Neural cell (in vitro differentiated cells): ENCODE data around the gene DPH5. TPM values are rescaled to one million over a fixed set of nuclear protein-coding genes. Genes with fewer than 3 reads are reported as not detected.

Experiments used
- H2AFZ ChIP-seq: fragments of 200-600, 300-800 bp; sonication (generic), shearing (Covaris generic); 2 replicates; pipeline ENCODE4 v1.6.0; 2014; ENCODE audit warnings: low read depth, mild to moderate bottlenecking, antibody characterized with exemption, low read length, moderate library complexity
- H3F3A ChIP-seq: fragments of 200-600 bp; shearing (Covaris generic); 2 replicates; pipeline ENCODE4 v1.6.1; 2016; ENCODE audit warnings: mild to moderate bottlenecking, moderate library complexity, mixed read lengths, antibody characterized with exemption, low read length; ENCODE audit not compliant: insufficient read depth, poor library complexity, severe bottlenecking
- H3K27ac ChIP-seq: fragments of 200-600, 300-800 bp; sonication (generic), shearing (Covaris generic); 2 replicates; pipeline ENCODE4 v1.5.1; 2014; ENCODE audit warnings: mild to moderate bottlenecking, low read length, moderate library complexity
- H3K27me3 ChIP-seq: fragments of 300-800, 200-600 bp; sonication (generic), shearing (Covaris generic); 2 replicates; pipeline ENCODE4 v1.6.0; 2014; ENCODE audit warnings: mild to moderate bottlenecking, low read depth, low read length, moderate library complexity; ENCODE audit not compliant: insufficient read depth
- H3K36me3 ChIP-seq: fragments of 300-800, 200-600 bp; sonication (generic), shearing (Covaris generic); 2 replicates; pipeline ENCODE4 v1.5.1; 2014; ENCODE audit warnings: mild to moderate bottlenecking, antibody characterized with exemption, low read length, moderate library complexity; ENCODE audit not compliant: insufficient read depth
- H3K4me2 ChIP-seq: fragments of 300-800, 200-600 bp; sonication (generic), shearing (Covaris generic); 2 replicates; pipeline ENCODE4 v1.6.0; 2014; ENCODE audit warnings: mild to moderate bottlenecking, low read length
- H3K4me3 ChIP-seq: fragments of 300-800, 200-600 bp; sonication (generic), shearing (Covaris generic); 2 replicates; pipeline ENCODE4 v1.5.1; 2014; ENCODE audit warnings: mild to moderate bottlenecking, low read length, moderate library complexity
- H3K79me2 ChIP-seq: fragments of 200-600 bp; shearing (Covaris generic); replicated peaks from 2 replicates; pipeline ENCODE4 v1.6.0; 2014; ENCODE audit warnings: mild to moderate bottlenecking, low read length, moderate library complexity; ENCODE audit not compliant: insufficient read depth
- H3K9ac ChIP-seq: fragments of 300-800, 200-600 bp; sonication (generic), shearing (Covaris generic); 2 replicates; pipeline ENCODE4 v1.6.1; 2016; ENCODE audit warnings: mild to moderate bottlenecking, low read length, mixed read lengths
- H3K9me2 ChIP-seq: fragments of 200-600 bp; shearing (Covaris generic); 2 replicates; pipeline ENCODE4 v1.6.1; 2016; ENCODE audit warnings: mild to moderate bottlenecking, low read length, mixed read lengths; ENCODE audit not compliant: insufficient read depth
- H3K9me3 ChIP-seq: fragments of 200-600, 300-800 bp; sonication (generic), shearing (Covaris generic); 2 replicates; pipeline ENCODE4 v1.6.1; 2016; ENCODE audit warnings: mild to moderate bottlenecking, mixed run types, low read length, moderate library complexity, mixed read lengths
- H4K20me1 ChIP-seq: fragments of 200-600 bp; shearing (Covaris generic); 2 replicates; pipeline ENCODE4 v1.6.1; 2016; ENCODE audit warnings: mild to moderate bottlenecking, mixed run types; ENCODE audit not compliant: insufficient read depth
- EP300 ChIP-seq: fragments of 450-650 bp; conservative IDR thresholded peaks from 2 replicates; pipeline ENCODE4 v1.6.1; 2014; ENCODE audit warnings: antibody characterized with exemption, mild to moderate bottlenecking, moderate library complexity; ENCODE audit not compliant: poor library complexity, severe bottlenecking
- EZH2 ChIP-seq: fragments of 200-600, 300-800 bp; shearing (Covaris generic), sonication (generic); IDR thresholded peaks from 2 replicates; pipeline ENCODE4 v1.6.1; 2014; ENCODE audit warnings: antibody characterized with exemption, low read length, borderline replicate concordance, mild to moderate bottlenecking; ENCODE audit not compliant: insufficient read depth, poor library complexity, severe bottlenecking
- MXI1 ChIP-seq: fragments of 450-650 bp; conservative IDR thresholded peaks from 2 replicates; pipeline ENCODE4 v1.6.1; 2014; ENCODE audit warnings: antibody characterized with exemption, mild to moderate bottlenecking; ENCODE audit not compliant: poor library complexity, severe bottlenecking
- POLR2AphosphoS5 ChIP-seq: IDR thresholded peaks from 2 replicates; pipeline ENCODE4 v1.6.1; 2012
- RAD21 ChIP-seq: fragments of 450-650 bp; conservative IDR thresholded peaks from 2 replicates; pipeline ENCODE4 v1.6.1; 2014; ENCODE audit warnings: antibody characterized with exemption, mild to moderate bottlenecking, moderate library complexity
- SMC3 ChIP-seq: fragments of 450-650 bp; conservative IDR thresholded peaks from 2 replicates; pipeline ENCODE4 v1.6.1; 2014; ENCODE audit warnings: antibody characterized with exemption, mild to moderate bottlenecking, moderate library complexity; ENCODE audit not compliant: poor library complexity
- TAF1 ChIP-seq: IDR thresholded peaks from 2 replicates; pipeline ENCODE4 v1.6.1; 2012; ENCODE audit warnings: low read depth
- polyA plus RNA-seq: library from polyadenylated mRNA; depleted of rRNA; stranded (reverse); fragments of >200 nt; gene quantifications from 2 replicates; pipeline ENCODE4 v1.2.3, GENCODE V29; 2014
- TF ChIP-seq, protein P1 (sequence below): fragments of 450-650 bp; IDR thresholded peaks from 2 replicates; pipeline ENCODE4 v1.5.1; 2014; ENCODE audit warnings: antibody characterized with exemption, mild to moderate bottlenecking, moderate library complexity; ENCODE audit not compliant: poor library complexity, severe bottlenecking
- TF ChIP-seq, protein P2 (sequence below): IDR thresholded peaks from 2 replicates; pipeline ENCODE4 v1.6.1; 2012; ENCODE audit warnings: borderline replicate concordance

The DPH5 gene
- polyA plus RNA-seq, 1 donor from 2014 or later = 55.7 TPM

DNA sequence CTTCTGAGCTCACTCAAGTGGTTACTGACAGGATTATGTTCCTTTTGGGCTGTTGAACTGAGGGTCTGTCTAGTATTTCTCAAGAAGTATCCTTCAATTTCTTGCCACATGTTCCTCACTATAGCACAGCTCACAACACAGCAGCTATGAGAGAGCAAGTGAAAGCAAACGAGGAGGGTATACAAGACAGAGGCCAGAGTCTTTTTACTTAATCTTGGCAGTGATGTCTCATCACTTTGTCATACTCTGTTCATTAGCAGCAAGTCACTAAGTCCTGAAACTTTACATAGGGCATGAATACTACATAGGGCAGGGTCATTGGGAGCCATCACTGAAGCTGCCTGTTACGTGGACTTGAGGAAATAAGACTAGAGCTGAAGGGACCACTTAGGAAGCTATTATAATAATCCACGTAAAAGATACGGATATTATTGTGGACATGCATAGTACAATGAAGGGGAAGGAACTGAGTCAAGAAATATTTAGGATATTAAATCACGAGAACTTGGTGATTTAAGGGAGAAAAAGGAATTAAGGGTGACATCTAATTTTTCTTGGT is 66.0 kb downstream of the DPH5 start:
- no peaks in the 10 kb centered on the region for H4K20me1 ChIP-seq
- no peak overlapping the region for H2AFZ ChIP-seq
- no peaks in the 10 kb centered on the region for H3K36me3 ChIP-seq
- H3K4me2 ChIP-seq = no peak overlapping the region
- TF ChIP-seq EP300 (no peak), POLR2AphosphoS5 (no peak), EZH2 (no peak), RAD21 (no peak), TAF1 (no peak), SMC3 (no peak), MXI1 (no peak)
- TF ChIP-seq, protein P1, sequence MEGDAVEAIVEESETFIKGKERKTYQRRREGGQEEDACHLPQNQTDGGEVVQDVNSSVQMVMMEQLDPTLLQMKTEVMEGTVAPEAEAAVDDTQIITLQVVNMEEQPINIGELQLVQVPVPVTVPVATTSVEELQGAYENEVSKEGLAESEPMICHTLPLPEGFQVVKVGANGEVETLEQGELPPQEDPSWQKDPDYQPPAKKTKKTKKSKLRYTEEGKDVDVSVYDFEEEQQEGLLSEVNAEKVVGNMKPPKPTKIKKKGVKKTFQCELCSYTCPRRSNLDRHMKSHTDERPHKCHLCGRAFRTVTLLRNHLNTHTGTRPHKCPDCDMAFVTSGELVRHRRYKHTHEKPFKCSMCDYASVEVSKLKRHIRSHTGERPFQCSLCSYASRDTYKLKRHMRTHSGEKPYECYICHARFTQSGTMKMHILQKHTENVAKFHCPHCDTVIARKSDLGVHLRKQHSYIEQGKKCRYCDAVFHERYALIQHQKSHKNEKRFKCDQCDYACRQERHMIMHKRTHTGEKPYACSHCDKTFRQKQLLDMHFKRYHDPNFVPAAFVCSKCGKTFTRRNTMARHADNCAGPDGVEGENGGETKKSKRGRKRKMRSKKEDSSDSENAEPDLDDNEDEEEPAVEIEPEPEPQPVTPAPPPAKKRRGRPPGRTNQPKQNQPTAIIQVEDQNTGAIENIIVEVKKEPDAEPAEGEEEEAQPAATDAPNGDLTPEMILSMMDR = no peak
- TF ChIP-seq, protein P2, sequence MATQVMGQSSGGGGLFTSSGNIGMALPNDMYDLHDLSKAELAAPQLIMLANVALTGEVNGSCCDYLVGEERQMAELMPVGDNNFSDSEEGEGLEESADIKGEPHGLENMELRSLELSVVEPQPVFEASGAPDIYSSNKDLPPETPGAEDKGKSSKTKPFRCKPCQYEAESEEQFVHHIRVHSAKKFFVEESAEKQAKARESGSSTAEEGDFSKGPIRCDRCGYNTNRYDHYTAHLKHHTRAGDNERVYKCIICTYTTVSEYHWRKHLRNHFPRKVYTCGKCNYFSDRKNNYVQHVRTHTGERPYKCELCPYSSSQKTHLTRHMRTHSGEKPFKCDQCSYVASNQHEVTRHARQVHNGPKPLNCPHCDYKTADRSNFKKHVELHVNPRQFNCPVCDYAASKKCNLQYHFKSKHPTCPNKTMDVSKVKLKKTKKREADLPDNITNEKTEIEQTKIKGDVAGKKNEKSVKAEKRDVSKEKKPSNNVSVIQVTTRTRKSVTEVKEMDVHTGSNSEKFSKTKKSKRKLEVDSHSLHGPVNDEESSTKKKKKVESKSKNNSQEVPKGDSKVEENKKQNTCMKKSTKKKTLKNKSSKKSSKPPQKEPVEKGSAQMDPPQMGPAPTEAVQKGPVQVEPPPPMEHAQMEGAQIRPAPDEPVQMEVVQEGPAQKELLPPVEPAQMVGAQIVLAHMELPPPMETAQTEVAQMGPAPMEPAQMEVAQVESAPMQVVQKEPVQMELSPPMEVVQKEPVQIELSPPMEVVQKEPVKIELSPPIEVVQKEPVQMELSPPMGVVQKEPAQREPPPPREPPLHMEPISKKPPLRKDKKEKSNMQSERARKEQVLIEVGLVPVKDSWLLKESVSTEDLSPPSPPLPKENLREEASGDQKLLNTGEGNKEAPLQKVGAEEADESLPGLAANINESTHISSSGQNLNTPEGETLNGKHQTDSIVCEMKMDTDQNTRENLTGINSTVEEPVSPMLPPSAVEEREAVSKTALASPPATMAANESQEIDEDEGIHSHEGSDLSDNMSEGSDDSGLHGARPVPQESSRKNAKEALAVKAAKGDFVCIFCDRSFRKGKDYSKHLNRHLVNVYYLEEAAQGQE = no peak
- no peak overlapping the region for H3K27ac ChIP-seq
- no peaks in the 10 kb centered on the region for H3F3A ChIP-seq
- no peaks in the 10 kb centered on the region for H3K9me3 ChIP-seq
- H3K79me2 ChIP-seq = no peaks in the 10 kb centered on the region
- no peak overlapping the region for H3K4me3 ChIP-seq
- H3K27me3 ChIP-seq = no peaks in the 10 kb centered on the region
- no peaks in the 10 kb centered on the region for H3K9me2 ChIP-seq
- no peak overlapping the region for H3K9ac ChIP-seq

DNA sequence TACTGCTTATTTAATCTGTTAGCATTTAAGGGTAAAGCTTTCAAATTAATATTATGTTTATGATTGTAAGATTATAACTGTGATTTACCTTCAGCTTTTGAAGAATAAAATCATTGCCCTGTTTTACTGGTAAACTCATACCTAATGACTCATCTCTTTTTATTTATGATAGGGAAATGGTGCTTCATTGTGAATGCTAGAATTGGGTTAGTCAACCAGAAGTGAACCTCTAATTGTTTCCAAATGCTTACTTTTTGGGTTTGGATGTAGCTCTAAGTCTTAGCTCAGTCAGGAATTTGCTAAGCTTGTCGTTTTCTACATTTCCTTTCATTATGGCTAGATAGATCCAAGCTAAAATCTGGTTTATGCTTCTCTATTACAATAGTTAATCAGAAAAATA is 70.3 kb downstream of the DPH5 start:
- TF ChIP-seq, protein P1 = no peak
- TF ChIP-seq MXI1 (no peak), SMC3 (no peak), TAF1 (no peak), POLR2AphosphoS5 (no peak), EP300 (no peak), RAD21 (no peak), EZH2 (no peak)
- TF ChIP-seq, protein P2 = no peak
- no peaks in the 10 kb centered on the region for H3K27me3 ChIP-seq
- H3K4me3 ChIP-seq = no peak overlapping the region
- no peak overlapping the region for H3K27ac ChIP-seq
- no peak overlapping the region for H3K4me2 ChIP-seq
- H4K20me1 ChIP-seq = no peaks in the 10 kb centered on the region
- no peaks in the 10 kb centered on the region for H3K9me2 ChIP-seq
- H3K9ac ChIP-seq = no peak overlapping the region
- no peaks in the 10 kb centered on the region for H3F3A ChIP-seq
- H2AFZ ChIP-seq = no peak overlapping the region
- H3K9me3 ChIP-seq = no peaks in the 10 kb centered on the region
- H3K36me3 ChIP-seq = no peaks in the 10 kb centered on the region
- no peaks in the 10 kb centered on the region for H3K79me2 ChIP-seq
